Astrocyte (in vitro differentiated cells and primary cell): ENCODE data around the gene KIRREL3. TPM values are rescaled to one million over a fixed set of nuclear protein-coding genes. Genes with fewer than 3 reads are reported as not detected.

ENCODE experiments used
- DNase-seq: peaks from one replicate; pipeline ENCODE4 v3.0.0-alpha.2; 2010; ENCODE audit warnings: low read depth
- FAIRE-seq: peaks from 2 replicates; lab custom pipeline; 2011; peaks lifted over from hg19 to GRCh38; lab: Jason Lieb, UNC
- H2AFZ ChIP-seq: 2 replicates; pipeline ENCODE4 v1.6.0; 2012; ENCODE audit warnings: low read depth, low read length, inconsistent platforms
- H3K27ac ChIP-seq: 2 replicates; pipeline ENCODE4 v1.5.1; 2011; ENCODE audit warnings: low read depth, low read length, inconsistent platforms
- H3K27me3 ChIP-seq: 2 replicates; pipeline ENCODE4 v1.6.0; 2011; ENCODE audit warnings: low read length, inconsistent platforms; ENCODE audit not compliant: insufficient read depth
- H3K36me3 ChIP-seq: 2 replicates; pipeline ENCODE4 v1.5.1; 2011; ENCODE audit warnings: low read length, inconsistent platforms; ENCODE audit not compliant: insufficient read depth
- H3K4me1 ChIP-seq: 2 replicates; pipeline ENCODE4 v1.5.1; 2011; ENCODE audit warnings: low read length, inconsistent platforms; ENCODE audit not compliant: insufficient read depth
- H3K4me2 ChIP-seq: 2 replicates; pipeline ENCODE4 v1.6.0; 2012; ENCODE audit warnings: low read length, inconsistent platforms
- H3K4me3 ChIP-seq: 2 replicates; pipeline ENCODE4 v1.5.1; 2011; ENCODE audit warnings: low read depth, mild to moderate bottlenecking, low read length, inconsistent platforms; ENCODE audit not compliant: insufficient read depth
- H3K79me2 ChIP-seq: 2 replicates; pipeline ENCODE4 v1.6.0; 2012; ENCODE audit warnings: mild to moderate bottlenecking, low read length, inconsistent platforms; ENCODE audit not compliant: insufficient read depth
- H3K9ac ChIP-seq: 2 replicates; pipeline ENCODE4 v1.6.0; 2012; ENCODE audit warnings: mild to moderate bottlenecking, low read length, inconsistent platforms
- H3K9me3 ChIP-seq: 2 replicates; pipeline ENCODE4 v1.5.1; 2012; ENCODE audit warnings: low read depth, mild to moderate bottlenecking, low read length, inconsistent platforms; ENCODE audit not compliant: insufficient read depth
- H4K20me1 ChIP-seq: 2 replicates; pipeline ENCODE4 v1.6.0; 2012; ENCODE audit warnings: low read length, inconsistent platforms; ENCODE audit not compliant: insufficient read depth
- H3K27ac Mint-ChIP-seq: one replicate; pipeline ENCODE4 v1.8.0; 2021; ENCODE audit warnings: mild to moderate bottlenecking, mixed read lengths; ENCODE audit not compliant: unreplicated experiment
- H3K27me3 Mint-ChIP-seq: one replicate; pipeline ENCODE4 v1.8.0; 2021; ENCODE audit warnings: low read depth, mixed read lengths; ENCODE audit not compliant: unreplicated experiment
- H3K36me3 Mint-ChIP-seq: one replicate; pipeline ENCODE4 v1.8.0; 2021; ENCODE audit warnings: low read depth, mixed read lengths; ENCODE audit not compliant: unreplicated experiment
- H3K4me1 Mint-ChIP-seq: one replicate; pipeline ENCODE4 v1.8.0; 2021; ENCODE audit warnings: low read depth, mixed read lengths; ENCODE audit not compliant: unreplicated experiment
- H3K4me3 Mint-ChIP-seq: one replicate; pipeline ENCODE4 v1.8.0; 2021; ENCODE audit warnings: mild to moderate bottlenecking, moderate library complexity, mixed read lengths; ENCODE audit not compliant: unreplicated experiment
- H3K9me3 Mint-ChIP-seq: one replicate; pipeline ENCODE4 v1.8.0; 2021; ENCODE audit warnings: mild to moderate bottlenecking, mixed read lengths; ENCODE audit not compliant: unreplicated experiment
- CTCF ChIP-seq: IDR thresholded peaks from 2 replicates; pipeline ENCODE4 v1.5.1; 2011; ENCODE audit warnings: low read depth, mild to moderate bottlenecking, inconsistent platforms, low read length, moderate library complexity; ENCODE audit not compliant: insufficient read depth
- EZH2 ChIP-seq: IDR thresholded peaks from 2 replicates; pipeline ENCODE4 v1.6.1; 2012; ENCODE audit warnings: mild to moderate bottlenecking, low read length, inconsistent platforms; ENCODE audit not compliant: insufficient read depth
- total RNA-seq: library from RNA; stranded (reverse); gene quantifications from 2 replicates; pipeline ENCODE4 v1.2.1, GENCODE V29; 2021

Gene KIRREL3
- total RNA-seq, 1 donor from 2014 or later: 0.91 TPM

- H3K36me3 Mint-ChIP-seq: no peaks in the 10 kb centered on the region
- peaks cover 3% of the 10 kb centered on the region for H3K4me1 Mint-ChIP-seq
- Histone ChIP-seq H3K4me2 (no peak overlapping the region), H2AFZ (no peak overlapping the region), H3K9ac (no peak overlapping the region), H3K9me3 (no peaks in the 10 kb centered on the region), H3K4me1 (no peaks in the 10 kb centered on the region), H3K27me3 (no peaks in the 10 kb centered on the region), H4K20me1 (no peaks in the 10 kb centered on the region), H3K79me2 (no peaks in the 10 kb centered on the region), H3K36me3 (no peaks in the 10 kb centered on the region), H3K4me3 (no peak overlapping the region), H3K27ac (no peak overlapping the region)
- H3K27ac Mint-ChIP-seq: no peak overlapping the region
- H3K27me3 Mint-ChIP-seq: peaks cover 57% of the 10 kb centered on the region
- DNase-seq: no peak
- no peak overlapping the region for H3K4me3 Mint-ChIP-seq
- FAIRE-seq: no peak
- TF ChIP-seq EZH2: no peak
- TF ChIP-seq CTCF: no peak
- H3K9me3 Mint-ChIP-seq: peaks cover 1% of the 10 kb centered on the region
Measured at GRCh38 chr11:126522606-126523005, 478.0 kb downstream of the KIRREL3 start.

GRCh38 chr11:126522152-126522551, 478.4 kb downstream of the KIRREL3 start:
- peaks cover 3% of the 10 kb centered on the region for H3K4me1 Mint-ChIP-seq
- Histone ChIP-seq H3K4me3 (no peak overlapping the region), H3K4me2 (no peak overlapping the region), H3K9ac (no peak overlapping the region), H3K36me3 (no peaks in the 10 kb centered on the region), H3K4me1 (no peaks in the 10 kb centered on the region), H2AFZ (no peak overlapping the region), H3K27ac (no peak overlapping the region), H3K27me3 (no peaks in the 10 kb centered on the region), H4K20me1 (no peaks in the 10 kb centered on the region), H3K9me3 (no peaks in the 10 kb centered on the region), H3K79me2 (no peaks in the 10 kb centered on the region)
- peaks cover 53% of the 10 kb centered on the region for H3K27me3 Mint-ChIP-seq
- H3K4me3 Mint-ChIP-seq: no peak overlapping the region
- H3K27ac Mint-ChIP-seq: peak overlapping the region; percentile 31
- H3K36me3 Mint-ChIP-seq: no peaks in the 10 kb centered on the region
- peaks cover 1% of the 10 kb centered on the region for H3K9me3 Mint-ChIP-seq
- FAIRE-seq (no peak), DNase-seq (no peak)
- TF ChIP-seq EZH2: no peak
- no peak for TF ChIP-seq CTCF

- Histone ChIP-seq H3K4me3 (no peak overlapping the region), H3K27ac (no peak overlapping the region), H3K36me3 (no peaks in the 10 kb centered on the region), H3K9me3 (no peaks in the 10 kb centered on the region), H3K79me2 (no peaks in the 10 kb centered on the region), H4K20me1 (no peaks in the 10 kb centered on the region), H3K27me3 (no peaks in the 10 kb centered on the region), H2AFZ (no peak overlapping the region), H3K4me1 (no peaks in the 10 kb centered on the region), H3K4me2 (no peak overlapping the region), H3K9ac (no peak overlapping the region)
- TF ChIP-seq CTCF (no peak), EZH2 (no peak)
- no peak for FAIRE-seq
- peaks cover 1% of the 10 kb centered on the region for H3K9me3 Mint-ChIP-seq
- no peak overlapping the region for H3K27ac Mint-ChIP-seq
- no peaks in the 10 kb centered on the region for H3K36me3 Mint-ChIP-seq
- peaks cover 54% of the 10 kb centered on the region for H3K27me3 Mint-ChIP-seq
- H3K4me1 Mint-ChIP-seq: peaks cover 3% of the 10 kb centered on the region
- no peak overlapping the region for H3K4me3 Mint-ChIP-seq
- no peak for DNase-seq
Measured at GRCh38 chr11:126521196-126521595, 479.4 kb downstream of the KIRREL3 start.
